CD4-positive, alpha-beta T cell treated with Interleukin-1 beta for 1 hour (primary cell): Measurements from ENCODE around the gene ZC3HAV1L.
"Not testable (repeated sequence)": the region's sequence is repeated elsewhere in the genome, so short reads cannot be mapped to it uniquely, and the experiment has no call there.

Source experiments
- DNase-seq, 2 donors: peaks; one replicate each; pipeline ENCODE4 v3.0.0-alpha.2; 2020 to 2022

Gene ZC3HAV1L

GRCh38 chr7:139035586-139036353 is at the start of gene ZC3HAV1L:
Gene ZC3HAV1L, minus strand, starts transcription at chr7:139036042. Its CDS starts 25 bp downstream, at chr7:139036017.
- no peak for DNase-seq

- DNase-seq: no peak
Measured at GRCh38 chr7:139084709-139085108, 48.9 kb upstream of the ZC3HAV1L start.

- no peak for DNase-seq
Measured at GRCh38 chr7:139081584-139081983, 45.7 kb upstream of the ZC3HAV1L start.

GRCh38 chr7:139080905-139081304 is 45.1 kb upstream of the ZC3HAV1L start:
- DNase-seq: no peak

- DNase-seq: no peak
Measured at GRCh38 chr7:139079861-139080260, 44.0 kb upstream of the ZC3HAV1L start.

- DNase-seq: no peak
Measured at GRCh38 chr7:139078911-139079310, 43.1 kb upstream of the ZC3HAV1L start.

- DNase-seq: no peak
Measured at GRCh38 chr7:139078399-139078798, 42.6 kb upstream of the ZC3HAV1L start.

GRCh38 chr7:139077706-139078105 is 41.9 kb upstream of the ZC3HAV1L start:
- not testable (repeated sequence) for DNase-seq

GRCh38 chr7:139075871-139076686 is 40.2 kb upstream of the ZC3HAV1L start:
- DNase-seq: no peak

GRCh38 chr7:139075031-139075652 is 39.3 kb upstream of the ZC3HAV1L start:
- DNase-seq: peak; percentile 73 to 86

- DNase-seq: no peak
Measured at GRCh38 chr7:139072796-139073195, 37.0 kb upstream of the ZC3HAV1L start.

GRCh38 chr7:139071680-139072079 is 35.8 kb upstream of the ZC3HAV1L start:
- DNase-seq: no peak

- DNase-seq: no peak
Measured at GRCh38 chr7:139068544-139069399, 32.9 kb upstream of the ZC3HAV1L start.

GRCh38 chr7:139066315-139066714 is 30.5 kb upstream of the ZC3HAV1L start:
- no peak for DNase-seq

- no peak for DNase-seq
Measured at GRCh38 chr7:139065323-139065722, 29.5 kb upstream of the ZC3HAV1L start.

GRCh38 chr7:139061416-139061815 is 25.6 kb upstream of the ZC3HAV1L start:
- no peak for DNase-seq

GRCh38 chr7:139060695-139061237 is 24.9 kb upstream of the ZC3HAV1L start:
- DNase-seq: no peak

- no peak for DNase-seq
Measured at GRCh38 chr7:139059905-139060304, 24.1 kb upstream of the ZC3HAV1L start.

- no peak for DNase-seq
Measured at GRCh38 chr7:139058943-139059342, 23.1 kb upstream of the ZC3HAV1L start.

GRCh38 chr7:139055674-139056073 is 19.8 kb upstream of the ZC3HAV1L start:
- DNase-seq: no peak

GRCh38 chr7:139054656-139055055 is 18.8 kb upstream of the ZC3HAV1L start:
- DNase-seq: not testable (repeated sequence)

GRCh38 chr7:139054101-139054500 is 18.3 kb upstream of the ZC3HAV1L start:
- no peak for DNase-seq
